OCI-LY7 (cell line): Measurements from ENCODE around the gene RAPGEF4. TPM values are rescaled to one million over a fixed set of nuclear protein-coding genes. Genes with fewer than 3 reads are reported as not detected.

Source experiments
- BruUV-seq: library from RNA; stranded (reverse); fragments of 400-500 nt; replicated peaks from 2 replicates; lab custom pipeline; 2021; lab: Mats Ljungman, UMichigan
- CTCF ChIA-PET: fragments of 300-600 bp; sonication (Branson Sonifier 250); formaldehyde crosslinking; loops from one replicate; lab custom pipeline; 2022; ENCODE audit warnings: antibody characterized with exemption; ENCODE audit not compliant: unreplicated experiment; lab: Charles Lee
- POLR2A ChIA-PET: fragments of 300-600 bp; sonication (Branson Sonifier 250); formaldehyde crosslinking; loops from one replicate; lab custom pipeline; 2022; ENCODE audit warnings: antibody characterized with exemption; lab: Charles Lee
- DNase-seq: peaks from one replicate; pipeline ENCODE4 v3.0.0-alpha.2; 2015; ENCODE audit warnings: low spot score
- H2AFZ ChIP-seq: fragments of 200-600 bp; sonication (generic), shearing (Covaris generic); 2 replicates; pipeline ENCODE4 v1.6.1; 2014; ENCODE audit warnings: mild to moderate bottlenecking, antibody characterized with exemption, low read length, moderate library complexity
- H3K27ac ChIP-seq: fragments of 200-600 bp; sonication (generic); 2 replicates; pipeline ENCODE4 v1.5.1; 2014; ENCODE audit warnings: mixed run types, low read depth, mild to moderate bottlenecking, moderate library complexity, low read length, inconsistent platforms; ENCODE audit not compliant: poor library complexity, severe bottlenecking
- H3K36me3 ChIP-seq: fragments of 200-600 bp; sonication (generic); 2 replicates; pipeline ENCODE4 v1.6.1; 2014; ENCODE audit warnings: mild to moderate bottlenecking, antibody characterized with exemption, low read length, moderate library complexity, mixed read lengths; ENCODE audit not compliant: insufficient read depth
- H3K4me1 ChIP-seq: fragments of 200-600 bp; sonication (generic); 2 replicates; pipeline ENCODE4 v1.5.1; 2014; ENCODE audit warnings: mild to moderate bottlenecking, low read length; ENCODE audit not compliant: insufficient read depth, poor library complexity, severe bottlenecking
- H3K4me2 ChIP-seq: fragments of 200-600 bp; sonication (generic); 2 replicates; pipeline ENCODE4 v1.6.1; 2014; ENCODE audit warnings: mild to moderate bottlenecking, low read length
- H3K4me3 ChIP-seq: fragments of 200-600 bp; sonication (generic); 2 replicates; pipeline ENCODE4 v1.5.1; 2014; ENCODE audit warnings: mild to moderate bottlenecking, low read depth, low read length; ENCODE audit not compliant: poor library complexity, severe bottlenecking
- H3K79me2 ChIP-seq: fragments of 200-600 bp; sonication (generic); 2 replicates; pipeline ENCODE4 v1.6.1; 2016; ENCODE audit warnings: low read depth, mild to moderate bottlenecking, low read length, moderate library complexity, mixed read lengths; ENCODE audit not compliant: insufficient read depth
- H3K9me2 ChIP-seq: fragments of 200-600 bp; sonication (generic); 2 replicates; pipeline ENCODE4 v1.6.1; 2016; ENCODE audit warnings: mild to moderate bottlenecking, low read length, mixed read lengths; ENCODE audit not compliant: insufficient read depth
- H3K9me3 ChIP-seq: fragments of 200-600 bp; sonication (generic); 2 replicates; pipeline ENCODE4 v1.6.1; 2014; ENCODE audit warnings: mild to moderate bottlenecking, mixed run types, low read length, mixed read lengths
- H4K20me1 ChIP-seq: fragments of 200-600 bp; sonication (generic); 2 replicates; pipeline ENCODE4 v1.6.1; 2014; ENCODE audit warnings: mild to moderate bottlenecking, antibody characterized with exemption, low read length, moderate library complexity, mixed read lengths; ENCODE audit not compliant: insufficient read depth
- EZH2phosphoT487 ChIP-seq: fragments of 200-600 bp; sonication (generic); IDR thresholded peaks from 2 replicates; pipeline ENCODE4 v1.6.1; 2018; ENCODE audit warnings: low read depth, borderline replicate concordance, mild to moderate bottlenecking, mixed run types, antibody characterized with exemption, low read length, moderate library complexity, mixed read lengths
- intact Hi-C: fragments of 100-400 bp; cut with micrococcal nuclease; formaldehyde crosslinking; loops from one replicate; pipeline ENCODE4 v1.10.0; 2022; ENCODE audit not compliant: unreplicated experiment
- total RNA-seq, 2 experiments: library from RNA; depleted of rRNA in 1 of 2; stranded (reverse); fragments of >200 nt in 1 of 2; shearing (Covaris generic) in 1 of 2; gene quantifications; 2 replicates each; pipeline ENCODE4 v1.2.3, GENCODE V29; 2014 to 2022
- TF ChIP-seq, protein P1 (sequence below): fragments of 200-600 bp; sonication (generic); conservative IDR thresholded peaks from 2 replicates; pipeline ENCODE4 v1.5.1; 2014; ENCODE audit warnings: mild to moderate bottlenecking, antibody characterized with exemption, low read length, moderate library complexity, mixed read lengths

RAPGEF4 gene
- total RNA-seq, 2 experiments from 2014 or later = 0.22 to 0.55 TPM

DNA sequence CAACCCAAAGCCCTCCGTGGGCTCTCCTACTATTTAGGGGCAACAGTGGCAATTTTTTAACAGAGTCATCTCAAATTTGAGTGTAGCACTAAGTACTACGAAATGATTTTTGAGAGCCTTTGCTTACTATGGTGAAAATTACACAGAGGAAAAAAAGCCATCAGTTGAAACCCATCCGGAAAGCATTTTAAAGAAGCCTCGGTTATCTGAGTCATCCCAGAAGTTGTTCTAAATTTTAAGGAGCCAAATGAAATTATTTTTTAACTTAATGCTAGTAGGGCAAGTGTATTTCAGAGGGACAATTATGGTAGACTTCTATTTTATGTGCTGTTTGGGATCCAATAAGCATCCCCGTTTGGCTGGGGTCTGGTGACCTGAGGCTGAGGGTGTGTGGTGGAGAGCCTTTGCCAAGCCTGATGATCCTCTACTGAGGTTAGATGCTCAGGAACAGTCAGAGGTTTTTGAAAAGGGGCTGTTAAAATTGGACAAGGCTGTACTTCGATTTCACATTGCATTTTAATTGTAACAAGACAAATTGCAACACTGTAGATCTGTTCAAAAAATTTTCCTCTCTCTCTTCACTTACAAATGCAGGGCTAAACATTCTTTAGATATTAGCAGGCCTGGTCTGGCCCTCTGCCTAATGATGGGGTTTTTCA lies 47.0 kb downstream of the RAPGEF4 start:
- TF ChIP-seq EZH2phosphoT487 = no peak
- TF ChIP-seq, protein P1, sequence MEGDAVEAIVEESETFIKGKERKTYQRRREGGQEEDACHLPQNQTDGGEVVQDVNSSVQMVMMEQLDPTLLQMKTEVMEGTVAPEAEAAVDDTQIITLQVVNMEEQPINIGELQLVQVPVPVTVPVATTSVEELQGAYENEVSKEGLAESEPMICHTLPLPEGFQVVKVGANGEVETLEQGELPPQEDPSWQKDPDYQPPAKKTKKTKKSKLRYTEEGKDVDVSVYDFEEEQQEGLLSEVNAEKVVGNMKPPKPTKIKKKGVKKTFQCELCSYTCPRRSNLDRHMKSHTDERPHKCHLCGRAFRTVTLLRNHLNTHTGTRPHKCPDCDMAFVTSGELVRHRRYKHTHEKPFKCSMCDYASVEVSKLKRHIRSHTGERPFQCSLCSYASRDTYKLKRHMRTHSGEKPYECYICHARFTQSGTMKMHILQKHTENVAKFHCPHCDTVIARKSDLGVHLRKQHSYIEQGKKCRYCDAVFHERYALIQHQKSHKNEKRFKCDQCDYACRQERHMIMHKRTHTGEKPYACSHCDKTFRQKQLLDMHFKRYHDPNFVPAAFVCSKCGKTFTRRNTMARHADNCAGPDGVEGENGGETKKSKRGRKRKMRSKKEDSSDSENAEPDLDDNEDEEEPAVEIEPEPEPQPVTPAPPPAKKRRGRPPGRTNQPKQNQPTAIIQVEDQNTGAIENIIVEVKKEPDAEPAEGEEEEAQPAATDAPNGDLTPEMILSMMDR = no peak
- Histone ChIP-seq H3K27ac (no peak overlapping the region), H3K9me2 (no peaks in the 10 kb centered on the region), H3K4me2 (no peak overlapping the region), H3K79me2 (no peaks in the 10 kb centered on the region), H3K4me3 (no peak overlapping the region), H3K9me3 (no peaks in the 10 kb centered on the region), H2AFZ (no peak overlapping the region), H3K4me1 (no peaks in the 10 kb centered on the region), H4K20me1 (no peaks in the 10 kb centered on the region), H3K36me3 (no peaks in the 10 kb centered on the region)
- POLR2A ChIA-PET = no interaction called here
- CTCF ChIA-PET = no interaction called here
- no peak for DNase-seq
- intact Hi-C loops = no loop called here
- no TSS peak for BruUV-seq

DNA sequence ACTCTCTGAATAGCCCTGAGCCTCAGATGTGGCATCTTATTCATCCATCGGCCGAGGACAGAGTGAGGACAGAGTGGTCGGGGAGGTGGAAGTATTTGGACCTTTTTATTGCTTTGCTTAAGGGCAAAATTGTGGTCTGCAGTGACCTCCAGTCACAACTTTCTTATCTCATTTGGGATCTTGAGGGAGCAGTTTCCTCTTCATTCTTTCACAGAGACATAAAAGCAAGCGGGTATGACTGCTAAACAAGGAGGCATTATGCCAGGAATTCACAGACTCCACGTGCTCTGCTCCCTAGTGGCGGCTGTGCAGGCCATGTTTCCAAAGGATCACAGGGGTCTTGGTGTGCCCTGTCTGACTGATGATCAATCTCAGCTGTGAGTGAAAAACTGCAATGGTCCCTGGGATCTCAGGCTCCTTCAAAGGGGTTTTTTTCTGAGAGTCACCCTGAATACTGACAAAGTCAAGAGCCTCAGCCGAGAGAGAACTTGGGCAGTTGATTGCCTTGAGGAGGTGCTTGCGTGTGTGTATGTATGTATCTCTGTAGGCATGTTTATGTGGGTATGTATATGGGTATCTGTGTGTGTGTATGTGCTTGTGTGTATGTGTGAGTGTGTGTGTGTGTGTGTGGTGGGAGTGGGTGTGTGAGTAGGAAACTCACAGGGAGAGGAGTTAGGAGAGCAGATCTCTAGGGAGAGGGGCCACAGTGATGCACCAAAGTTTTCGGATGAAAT lies 47.7 kb downstream of the RAPGEF4 start:
- BruUV-seq = no TSS peak
- ChIA-PET CTCF (no interaction called here), POLR2A (no interaction called here)
- Histone ChIP-seq H3K36me3 (no peaks in the 10 kb centered on the region), H2AFZ (no peak overlapping the region), H3K4me2 (no peak overlapping the region), H3K9me3 (no peaks in the 10 kb centered on the region), H3K27ac (no peak overlapping the region), H3K4me3 (no peak overlapping the region), H3K4me1 (no peaks in the 10 kb centered on the region), H4K20me1 (no peaks in the 10 kb centered on the region), H3K79me2 (no peaks in the 10 kb centered on the region), H3K9me2 (no peaks in the 10 kb centered on the region)
- intact Hi-C loops = no loop called here
- no peak for TF ChIP-seq EZH2phosphoT487
- TF ChIP-seq, protein P1 = no peak
- DNase-seq = no peak

DNA sequence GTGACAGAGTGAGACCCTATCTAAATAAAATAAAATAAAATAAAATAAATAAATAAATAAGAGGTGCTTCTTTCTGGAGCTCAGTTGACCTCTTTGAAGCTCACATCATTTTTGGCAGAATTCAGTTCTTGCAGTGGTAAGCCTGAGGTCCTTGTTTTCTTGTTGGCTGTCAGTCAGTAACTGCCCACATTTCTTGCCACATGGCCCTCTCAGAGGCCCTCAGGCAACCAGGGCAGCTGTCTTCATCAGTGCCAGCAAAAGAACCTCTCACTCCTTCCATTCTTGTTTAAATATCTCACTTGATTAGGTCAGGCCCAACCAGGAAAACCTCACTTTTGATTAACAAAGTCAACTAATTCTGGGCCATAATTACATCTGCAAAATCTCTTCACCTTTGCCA lies 53.2 kb downstream of the RAPGEF4 start:
- Histone ChIP-seq H3K4me1 (no peaks in the 10 kb centered on the region), H3K4me2 (no peak overlapping the region), H3K27ac (no peak overlapping the region), H3K9me2 (no peaks in the 10 kb centered on the region), H3K9me3 (no peaks in the 10 kb centered on the region), H3K4me3 (no peak overlapping the region), H4K20me1 (no peaks in the 10 kb centered on the region), H3K36me3 (no peaks in the 10 kb centered on the region), H3K79me2 (no peaks in the 10 kb centered on the region), H2AFZ (no peak overlapping the region)
- TF ChIP-seq, protein P1 = no peak
- TF ChIP-seq EZH2phosphoT487 = no peak
- DNase-seq = no peak
- no TSS peak for BruUV-seq
- intact Hi-C loops = no loop called here
- CTCF ChIA-PET = no interaction called here
- POLR2A ChIA-PET = interaction anchor here (0.9 kb wide), 1 partner anchor 10 kb away, joined by 3 read pairs; no protein-coding TSS in a partner anchor
